ENCODE measurements around the gene ANKS1B. TPM values are rescaled to one million over a fixed set of nuclear protein-coding genes. Genes with fewer than 3 reads are reported as not detected.

Gene ANKS1B
- total and polyA plus RNA-seq, 7 donors = 0.46 to 7.4 (median 3.6) TPM

DNA sequence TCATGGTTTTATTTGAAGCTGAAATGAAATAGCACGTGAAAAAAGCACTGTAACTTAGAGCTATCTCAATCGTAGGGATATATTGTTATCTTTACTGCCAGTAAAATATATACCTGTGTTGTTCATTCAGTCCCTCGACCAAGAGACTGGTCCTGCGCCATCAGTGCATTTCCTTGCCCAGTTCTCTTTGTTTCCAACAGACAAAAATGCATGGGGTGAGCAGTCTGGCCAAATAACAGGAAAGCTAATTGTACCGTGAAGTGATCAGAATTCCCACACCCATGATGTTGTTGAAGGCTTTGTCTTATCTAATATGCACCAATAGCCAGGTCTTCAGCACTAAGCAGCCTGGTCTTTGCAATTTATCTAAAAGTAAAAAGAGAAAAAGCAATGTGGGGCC, 814.3 kb downstream of the ANKS1B start:
- Histone ChIP-seq H3K9me3 (no peaks in the 10 kb centered on the region), H3K27me3 (ENCODE audit: insufficient read depth in 3 of 3, low read length in 2 of 3) (no peaks in the 10 kb centered on the region), H3K27ac (no peak overlapping the region), H3K36me3 (ENCODE audit: insufficient read depth in 1 of 2, low read depth in 1 of 2) (no peaks in the 10 kb centered on the region), H3K4me3 (no peak overlapping the region), H3K4me1 (no peaks in the 10 kb centered on the region)
- no peak for TF ChIP-seq CTCF (IDR thresholded peaks at IDR 0.05)
- intact Hi-C loops (cut with DNase I) = no loop called here
- DNase-seq (no peak), ATAC-seq (no peak)
- 56 to 61% (median 59%) methylated on average over 5 of the region's 5 CpGs for WGBS, 3 donors

- H3K27me3 ChIP-seq (ENCODE audit: insufficient read depth in 3 of 3, low read length in 2 of 3) = no peaks in the 10 kb centered on the region
- H3K4me1 ChIP-seq = no peaks in the 10 kb centered on the region
- DNase-seq (no peak), ATAC-seq (no peak)
- WGBS, 3 donors = 18 to 33% (median 30%) methylated on average over 2 of the region's 2 CpGs
- no peak overlapping the region for H3K27ac ChIP-seq
- TF ChIP-seq CTCF (IDR thresholded peaks at IDR 0.05) = no peak
- H3K9me3 ChIP-seq = no peaks in the 10 kb centered on the region
- H3K36me3 ChIP-seq (ENCODE audit: insufficient read depth in 1 of 2, low read depth in 1 of 2) = no peaks in the 10 kb centered on the region
- intact Hi-C loops (cut with DNase I) = no loop called here
- no peak overlapping the region for H3K4me3 ChIP-seq
Observed at GRCh38 chr12:99170037-99170436, 814.7 kb downstream of the ANKS1B start.

- Histone ChIP-seq H3K36me3 (ENCODE audit: insufficient read depth in 1 of 2, low read depth in 1 of 2) (no peaks in the 10 kb centered on the region), H3K27ac (no peak overlapping the region), H3K4me1 (no peaks in the 10 kb centered on the region), H3K4me3 (no peak overlapping the region), H3K9me3 (peaks cover 3% of the 10 kb centered on the region), H3K27me3 (ENCODE audit: insufficient read depth in 3 of 3, low read length in 2 of 3) (no peaks in the 10 kb centered on the region)
- DNase-seq (no peak), ATAC-seq (no peak)
- TF ChIP-seq CTCF (IDR thresholded peaks at IDR 0.05) = no peak
- WGBS, 3 donors = 91 to 94% (median 93%) methylated on average over 1 of the region's 1 CpG
- intact Hi-C loops (cut with DNase I) = no loop called here
Observed at GRCh38 chr12:99157946-99158345, 826.8 kb downstream of the ANKS1B start.

DNA sequence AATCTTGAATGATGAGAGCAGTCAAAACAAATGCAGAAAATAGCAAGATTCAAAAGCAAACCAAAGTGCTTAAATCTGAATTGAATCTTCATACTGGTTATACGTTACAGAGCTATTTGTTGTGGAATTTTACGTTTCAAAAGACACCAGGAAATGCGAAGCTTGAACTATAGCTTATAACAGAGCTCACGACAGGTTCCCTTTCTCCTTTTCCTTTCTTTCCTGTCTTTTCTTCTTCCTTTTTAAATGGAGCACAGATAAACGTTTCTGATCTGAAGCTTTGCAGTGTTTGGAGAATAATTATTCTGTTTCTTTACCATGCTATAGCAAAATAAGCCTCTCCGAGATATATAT, 829.8 kb downstream of the ANKS1B start:
- 57 to 61% (median 58%) methylated on average over 6 of the region's 6 CpGs for WGBS, 3 donors
- no peak for TF ChIP-seq CTCF (IDR thresholded peaks at IDR 0.05)
- no peaks in the 10 kb centered on the region for H3K27me3 ChIP-seq (ENCODE audit: insufficient read depth in 3 of 3, low read length in 2 of 3)

DNA sequence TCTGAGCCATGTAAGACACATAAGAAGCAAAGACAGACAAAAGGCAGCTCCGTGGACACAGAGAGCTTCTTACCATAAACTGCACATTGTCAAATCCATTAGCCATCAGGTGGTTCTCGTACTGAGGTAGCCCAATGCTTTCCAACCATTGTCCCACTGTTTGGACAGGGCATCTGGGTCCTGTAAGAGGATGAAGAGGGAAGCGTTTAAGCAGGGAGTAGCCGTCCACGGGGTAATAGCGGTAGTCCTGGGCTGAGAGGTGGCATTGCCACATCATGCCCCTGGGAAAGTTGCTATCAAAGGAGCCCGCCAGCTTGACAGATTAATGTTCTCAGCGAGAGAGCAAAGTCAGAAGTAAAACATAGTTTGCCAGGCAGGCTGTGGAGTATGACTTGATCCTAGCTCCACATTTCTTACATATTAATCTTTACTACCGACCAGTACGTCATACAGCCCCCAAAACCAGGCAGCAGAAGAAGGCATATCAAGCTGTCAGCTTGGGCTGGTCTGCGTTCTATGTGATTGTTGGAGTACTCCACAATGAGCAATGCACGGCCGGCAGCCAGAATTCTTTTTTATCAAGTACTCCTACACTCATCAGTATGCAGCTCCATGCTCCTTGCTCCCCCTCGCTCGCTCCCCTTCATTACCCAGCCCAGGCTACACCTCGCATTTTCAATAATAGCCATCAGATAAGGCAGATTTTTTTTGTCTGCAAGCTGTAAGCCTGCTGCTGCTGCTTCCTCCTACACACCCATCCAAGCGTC, 830.3 kb downstream of the ANKS1B start:
- ATAC-seq = no peak

More for the DNA sequence above, 829.8 kb downstream of the ANKS1B start:
- H3K36me3 ChIP-seq (ENCODE audit: insufficient read depth in 1 of 2, low read depth in 1 of 2) = no peaks in the 10 kb centered on the region
- intact Hi-C loops (cut with DNase I) = no loop called here
- DNase-seq (no peak), ATAC-seq (no peak)
- no peaks in the 10 kb centered on the region for H3K9me3 ChIP-seq
- H3K27ac ChIP-seq = no peak overlapping the region
- no peak overlapping the region for H3K4me3 ChIP-seq
- no peaks in the 10 kb centered on the region for H3K4me1 ChIP-seq

More for the DNA sequence above, 830.3 kb downstream of the ANKS1B start:
- Histone ChIP-seq H3K9me3 (no peaks in the 10 kb centered on the region), H3K36me3 (ENCODE audit: insufficient read depth in 1 of 2, low read depth in 1 of 2) (no peaks in the 10 kb centered on the region), H3K27ac (no peak overlapping the region), H3K27me3 (ENCODE audit: insufficient read depth in 3 of 3, low read length in 2 of 3) (no peaks in the 10 kb centered on the region), H3K4me3 (no peak overlapping the region), H3K4me1 (no peaks in the 10 kb centered on the region)
- no peak for TF ChIP-seq CTCF (IDR thresholded peaks at IDR 0.05)
- intact Hi-C loops (cut with DNase I) = no loop called here
- DNase-seq = no peak
- 67 to 72% (median 72%) methylated on average over 17 of the region's 17 CpGs for WGBS, 3 donors
